ENCODE results near the gene ZNHIT3. TPM values are rescaled to one million over a fixed set of nuclear protein-coding genes. Genes with fewer than 3 reads are reported as not detected.

Gene ZNHIT3
- total RNA-seq, 2 donors from 2014 or later, result 21.1 to 32.4 TPM

DNA sequence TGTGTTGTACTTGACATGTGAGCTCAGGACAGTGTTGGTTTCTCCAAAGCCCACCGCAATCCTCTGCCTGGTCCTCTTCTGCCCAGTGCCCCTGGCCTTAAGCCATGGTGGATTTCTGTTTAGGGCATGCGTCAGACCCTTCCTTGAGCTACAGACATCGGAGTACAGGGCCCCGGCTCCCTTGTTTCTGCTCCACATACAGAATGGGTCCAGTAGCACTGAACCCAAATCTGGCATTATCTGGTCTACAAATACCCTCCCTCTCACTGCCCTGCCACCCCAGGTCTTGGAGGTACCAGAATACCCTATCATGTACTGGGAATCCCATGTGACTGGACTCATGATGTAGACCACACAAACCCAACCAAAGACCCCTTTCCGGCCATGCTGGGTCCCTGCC is 27.4 kb upstream of the ZNHIT3 start:
- ATAC-seq (no peak), DNase-seq (no peak)
- no peak for TF ChIP-seq POLR2A (IDR thresholded peaks at IDR 0.05)
- TF ChIP-seq, protein P1, sequence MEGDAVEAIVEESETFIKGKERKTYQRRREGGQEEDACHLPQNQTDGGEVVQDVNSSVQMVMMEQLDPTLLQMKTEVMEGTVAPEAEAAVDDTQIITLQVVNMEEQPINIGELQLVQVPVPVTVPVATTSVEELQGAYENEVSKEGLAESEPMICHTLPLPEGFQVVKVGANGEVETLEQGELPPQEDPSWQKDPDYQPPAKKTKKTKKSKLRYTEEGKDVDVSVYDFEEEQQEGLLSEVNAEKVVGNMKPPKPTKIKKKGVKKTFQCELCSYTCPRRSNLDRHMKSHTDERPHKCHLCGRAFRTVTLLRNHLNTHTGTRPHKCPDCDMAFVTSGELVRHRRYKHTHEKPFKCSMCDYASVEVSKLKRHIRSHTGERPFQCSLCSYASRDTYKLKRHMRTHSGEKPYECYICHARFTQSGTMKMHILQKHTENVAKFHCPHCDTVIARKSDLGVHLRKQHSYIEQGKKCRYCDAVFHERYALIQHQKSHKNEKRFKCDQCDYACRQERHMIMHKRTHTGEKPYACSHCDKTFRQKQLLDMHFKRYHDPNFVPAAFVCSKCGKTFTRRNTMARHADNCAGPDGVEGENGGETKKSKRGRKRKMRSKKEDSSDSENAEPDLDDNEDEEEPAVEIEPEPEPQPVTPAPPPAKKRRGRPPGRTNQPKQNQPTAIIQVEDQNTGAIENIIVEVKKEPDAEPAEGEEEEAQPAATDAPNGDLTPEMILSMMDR (IDR thresholded peaks at IDR 0.05), result no peak
- H3K27me3 ChIP-seq, result peaks cover 0 to 3% of the 10 kb centered on the region in 2 donors
- no peak overlapping the region for H3K4me3 ChIP-seq
- intact Hi-C loops (cut with DNase I), result no loop called here
- H3K9me3 ChIP-seq, result no peaks in the 10 kb centered on the region
- 71 to 82% methylated on average over 4 to 5 of the region's 5 CpGs for WGBS, 2 donors
- no peaks in the 10 kb centered on the region for H3K36me3 ChIP-seq (replicated peaks in 1 of 2; ENCODE audit: insufficient read depth in 1 of 2, low read depth in 2 of 2)
- H3K4me1 ChIP-seq, result no peaks in the 10 kb centered on the region
- H3K27ac ChIP-seq, result no peak overlapping the region

DNA sequence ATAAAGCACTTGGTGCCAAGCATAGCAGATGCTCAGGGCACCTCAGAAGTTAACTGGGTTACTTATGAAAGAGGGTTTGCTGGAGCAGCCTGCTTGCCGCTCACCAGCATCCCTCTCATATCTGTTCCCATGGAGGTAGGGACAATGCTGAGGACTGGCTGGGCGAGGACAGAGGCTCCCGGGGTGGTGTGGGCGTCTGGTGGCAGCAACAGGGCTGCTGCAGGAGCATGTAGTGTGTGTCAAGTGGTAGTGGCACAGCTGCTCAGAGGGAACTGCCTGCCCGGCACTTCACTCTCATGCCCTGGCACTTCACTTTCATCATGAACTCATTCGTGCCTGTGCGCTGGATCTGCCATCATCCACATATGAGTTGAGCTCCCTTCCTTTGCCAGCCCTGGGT is 26.9 kb upstream of the ZNHIT3 start:
- ATAC-seq (no peak), DNase-seq (no peak)
- H3K4me3 ChIP-seq, result no peak overlapping the region
- no peak overlapping the region for H3K27ac ChIP-seq
- H3K4me1 ChIP-seq, result no peaks in the 10 kb centered on the region
- intact Hi-C loops (cut with DNase I), result no loop called here
- peaks cover 0 to 4% of the 10 kb centered on the region in 2 donors for H3K27me3 ChIP-seq
- no peaks in the 10 kb centered on the region for H3K36me3 ChIP-seq (replicated peaks in 1 of 2; ENCODE audit: insufficient read depth in 1 of 2, low read depth in 2 of 2)
- WGBS, 2 donors, result 58 to 62% methylated on average over 7 of the region's 7 CpGs
- no peaks in the 10 kb centered on the region for H3K9me3 ChIP-seq
- no peak for TF ChIP-seq POLR2A (IDR thresholded peaks at IDR 0.05)
- TF ChIP-seq, protein P1 (IDR thresholded peaks at IDR 0.05), result no peak

DNA sequence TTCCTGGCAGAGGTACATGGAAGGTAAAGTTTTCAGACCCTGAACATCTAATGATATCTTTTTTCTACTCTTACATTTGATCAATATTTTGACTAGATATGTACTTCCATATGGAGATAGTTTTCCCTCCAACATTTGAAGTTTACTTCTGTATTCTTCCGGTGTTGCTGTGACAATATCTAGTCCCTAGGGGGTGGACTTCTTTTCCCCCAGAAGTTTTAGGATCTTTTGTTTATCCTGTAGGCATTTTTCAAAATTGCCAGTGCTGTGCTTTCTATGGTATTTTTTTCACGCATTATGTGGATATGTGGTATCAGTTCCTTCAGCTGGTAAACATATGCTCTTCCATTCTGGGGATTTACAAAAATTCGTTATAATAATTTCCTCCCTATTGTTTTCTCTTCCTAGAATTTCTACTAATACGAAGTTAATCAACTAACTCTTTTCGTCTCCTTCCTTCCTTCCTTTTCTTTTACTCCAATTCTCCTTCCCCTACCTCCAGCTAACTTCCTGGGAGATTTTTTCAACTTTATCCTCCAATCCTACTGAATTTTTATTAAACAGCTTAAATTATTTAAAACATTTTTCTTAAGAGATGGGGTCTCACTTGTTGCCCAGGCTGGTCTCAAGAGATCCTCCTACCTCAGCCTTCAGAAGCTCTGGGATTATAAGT is 26.1 kb upstream of the ZNHIT3 start:
- intact Hi-C loops (cut with DNase I), result no loop called here
- H3K4me1 ChIP-seq, result no peaks in the 10 kb centered on the region
- no peaks in the 10 kb centered on the region for H3K9me3 ChIP-seq
- ATAC-seq, result no peak
- peaks cover 0 to 12% of the 10 kb centered on the region in 2 donors for H3K27me3 ChIP-seq
- 40 to 43% methylated on average over 5 of the region's 5 CpGs for WGBS, 2 donors
- H3K36me3 ChIP-seq (replicated peaks in 1 of 2; ENCODE audit: insufficient read depth in 1 of 2, low read depth in 2 of 2), result no peaks in the 10 kb centered on the region
- H3K4me3 ChIP-seq, result no peak overlapping the region
- DNase-seq, result no peak
- TF ChIP-seq POLR2A (IDR thresholded peaks at IDR 0.05), result no peak
- TF ChIP-seq, protein P1 (IDR thresholded peaks at IDR 0.05), result no peak
- no peak overlapping the region for H3K27ac ChIP-seq

DNA sequence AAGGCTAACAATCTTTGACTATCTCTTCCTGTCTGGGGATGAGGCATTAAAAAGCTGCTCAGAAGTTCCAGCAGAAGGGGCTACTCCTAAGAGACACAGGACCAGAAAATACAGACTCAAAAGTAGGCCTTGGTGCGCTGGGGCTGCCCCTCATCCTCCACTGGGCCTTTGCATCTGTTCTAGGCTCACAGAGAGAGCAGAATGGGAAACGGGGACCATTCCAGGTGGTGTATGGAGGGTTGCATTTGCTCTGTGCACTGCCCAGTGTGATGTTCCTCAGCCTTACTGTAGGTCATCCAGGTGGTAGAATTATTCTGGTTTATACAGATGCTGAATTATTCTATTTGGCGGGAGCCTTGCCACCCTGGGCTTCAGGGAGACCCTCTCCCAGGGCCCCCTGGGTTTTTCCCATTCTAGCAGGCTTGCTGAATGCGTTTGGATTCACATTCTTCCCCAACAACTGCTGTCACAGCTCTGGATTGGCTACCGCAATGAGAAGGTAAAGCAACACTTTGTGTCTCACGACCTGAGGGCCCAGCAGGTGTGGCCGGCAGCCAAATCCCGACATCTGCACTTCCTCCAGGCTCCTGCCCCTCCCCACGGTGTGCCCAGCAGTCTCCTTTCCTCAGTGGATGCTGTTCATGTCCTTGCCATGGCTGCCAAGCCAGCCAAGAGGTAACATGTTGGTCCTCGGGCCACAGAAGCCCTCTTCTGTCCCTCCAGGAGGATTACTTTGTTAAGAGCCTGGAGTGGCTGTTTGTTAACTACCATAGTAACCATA is 25.0 kb upstream of the ZNHIT3 start:
- H3K9me3 ChIP-seq, result no peaks in the 10 kb centered on the region
- no peaks in the 10 kb centered on the region for H3K4me1 ChIP-seq
- TF ChIP-seq POLR2A (IDR thresholded peaks at IDR 0.05), result no peak
- TF ChIP-seq, protein P1 (IDR thresholded peaks at IDR 0.05), result no peak
- intact Hi-C loops (cut with DNase I), result no loop called here
- peaks cover 0 to 12% of the 10 kb centered on the region in 2 donors for H3K27me3 ChIP-seq
- H3K27ac ChIP-seq, result no peak overlapping the region
- DNase-seq (no peak), ATAC-seq (no peak)
- 39 to 47% methylated on average over 10 of the region's 10 CpGs for WGBS, 2 donors
- H3K36me3 ChIP-seq (replicated peaks in 1 of 2; ENCODE audit: insufficient read depth in 1 of 2, low read depth in 2 of 2), result no peaks in the 10 kb centered on the region
- H3K4me3 ChIP-seq, result no peak overlapping the region
